ENCODE results near the gene AFF3.
"Not testable (repeated sequence)": the region's sequence is repeated elsewhere in the genome, so short reads cannot be mapped to it uniquely, and the experiment has no call there.

Gene AFF3

GRCh38 chr2:99940963-99941362 lies 201.4 kb downstream of the AFF3 start:
- in situ Hi-C loops (cut with MboI; ENCODE audit: low sequenced_read_pairs): no loop called here

- in situ Hi-C loops (cut with MboI; ENCODE audit: low sequenced_read_pairs): no loop called here
Measured at GRCh38 chr2:99939135-99939534, 203.3 kb downstream of the AFF3 start.

GRCh38 chr2:99938250-99938649 lies 204.1 kb downstream of the AFF3 start:
- in situ Hi-C loops (cut with MboI; ENCODE audit: low sequenced_read_pairs): no loop called here

DNA sequence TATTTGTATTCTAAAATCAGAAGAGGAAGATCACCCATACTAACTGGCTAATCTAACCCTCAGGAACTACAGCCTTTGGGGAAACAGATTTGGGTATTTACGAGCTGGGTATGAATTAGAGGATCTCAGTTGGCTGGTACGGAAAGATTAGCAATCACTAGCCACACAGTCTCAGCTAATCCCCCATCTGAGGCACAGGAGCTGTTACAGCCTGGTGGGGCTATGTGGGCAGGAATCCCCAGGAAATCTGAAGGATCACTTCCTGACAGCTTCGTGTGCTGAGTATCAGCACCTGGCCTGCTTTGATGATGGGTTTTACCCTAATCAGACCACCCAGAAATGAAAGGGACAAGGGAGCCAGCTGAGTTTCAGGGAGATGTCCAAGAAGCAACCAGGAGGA lies 206.3 kb downstream of the AFF3 start:
- in situ Hi-C loops (cut with MboI; ENCODE audit: low sequenced_read_pairs): no loop called here

DNA sequence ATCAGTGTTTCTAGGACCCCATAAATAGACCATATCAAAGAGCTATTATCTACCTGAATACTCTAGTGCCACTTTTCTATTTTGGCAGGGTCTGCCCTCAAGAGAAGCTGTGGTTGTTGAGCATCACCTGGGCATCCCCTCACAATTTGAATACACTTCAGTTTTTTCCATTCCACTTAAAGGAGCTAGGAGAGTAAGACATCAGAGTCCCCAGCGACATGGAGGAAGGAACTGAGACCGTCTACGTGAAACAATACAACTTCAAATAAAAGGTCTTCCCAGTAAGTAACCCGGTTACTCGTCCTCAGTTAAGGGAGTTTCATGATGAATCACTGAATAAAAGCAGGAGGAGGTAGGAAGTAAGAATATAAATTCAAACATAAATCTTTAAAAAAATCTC lies 206.7 kb downstream of the AFF3 start:
- in situ Hi-C loops (cut with MboI; ENCODE audit: low sequenced_read_pairs): no loop called here

GRCh38 chr2:99933894-99934650 lies 208.3 kb downstream of the AFF3 start:
- in situ Hi-C loops (cut with MboI; ENCODE audit: low sequenced_read_pairs): no loop called here

GRCh38 chr2:99933491-99933890 lies 208.9 kb downstream of the AFF3 start:
- in situ Hi-C loops (cut with MboI; ENCODE audit: low sequenced_read_pairs): not testable (repeated sequence)

DNA sequence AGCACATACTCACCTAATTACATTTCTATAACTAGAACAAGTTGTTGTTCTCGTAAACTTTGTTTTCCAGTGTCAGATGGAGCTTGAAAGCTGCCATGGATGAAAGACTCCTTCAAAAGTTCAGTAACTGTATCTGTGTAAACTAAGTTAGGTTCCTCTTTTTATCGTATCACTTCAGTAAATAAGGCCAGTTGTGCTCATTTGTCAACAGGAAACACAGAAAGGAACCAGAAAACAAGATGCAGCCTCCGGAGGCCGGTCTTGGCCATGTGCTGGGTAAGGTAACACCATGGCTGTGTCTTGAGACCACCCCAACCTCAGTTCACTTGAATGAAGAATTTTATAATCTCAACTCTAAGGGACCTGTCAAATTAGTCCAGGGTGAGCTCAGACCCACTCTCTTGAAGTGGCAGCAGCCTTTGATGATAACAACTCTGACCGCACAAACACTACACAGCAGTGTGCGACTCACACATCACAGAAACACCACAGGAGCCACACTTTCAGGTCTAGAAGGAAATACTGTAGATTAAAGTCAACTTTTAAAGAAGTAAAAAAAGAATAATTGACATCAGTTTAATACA lies 213.8 kb downstream of the AFF3 start:
- in situ Hi-C loops (cut with MboI; ENCODE audit: low sequenced_read_pairs): no loop called here

- in situ Hi-C loops (cut with MboI; ENCODE audit: low sequenced_read_pairs): not testable (repeated sequence)
Measured at GRCh38 chr2:99927690-99928207, 214.6 kb downstream of the AFF3 start.

DNA sequence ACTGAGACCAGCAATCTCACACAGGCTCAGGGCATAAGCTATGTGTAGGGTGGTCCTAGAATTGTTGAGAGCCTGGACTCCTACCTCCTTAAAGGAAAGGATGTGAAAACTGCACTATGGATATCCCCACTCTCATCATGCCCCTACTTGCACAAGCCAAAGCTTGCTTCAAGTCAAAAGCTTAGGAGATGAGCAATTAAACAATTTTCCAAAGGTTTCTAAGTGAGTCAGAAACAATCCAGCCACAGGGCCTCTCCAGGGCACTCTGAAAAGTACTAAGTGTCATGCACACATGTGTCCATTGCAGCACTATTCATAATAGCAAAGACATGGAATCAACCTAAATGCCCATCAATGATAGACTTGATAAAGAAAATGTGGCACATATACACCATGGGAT lies 215.4 kb downstream of the AFF3 start:
- in situ Hi-C loops (cut with MboI; ENCODE audit: low sequenced_read_pairs): no loop called here

DNA sequence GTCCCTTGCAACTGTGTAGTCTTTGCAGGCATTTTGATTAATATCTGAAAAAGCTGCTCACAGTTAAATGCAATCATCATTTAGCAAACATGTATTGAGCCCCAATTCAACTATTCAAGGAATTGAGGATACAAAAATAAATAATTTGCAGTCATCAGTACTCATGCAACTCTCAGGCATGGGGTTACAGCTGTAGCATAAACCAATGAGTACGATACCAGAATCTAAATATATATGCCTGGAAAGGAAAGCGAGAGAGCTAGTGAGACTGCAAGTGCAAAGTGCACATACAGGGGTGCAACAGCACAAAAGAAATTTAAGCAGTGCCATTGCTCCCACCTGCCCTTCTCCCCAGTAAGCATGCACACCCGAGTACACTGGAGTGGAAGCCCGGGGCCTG lies 216.4 kb downstream of the AFF3 start:
- in situ Hi-C loops (cut with MboI; ENCODE audit: low sequenced_read_pairs): no loop called here

- in situ Hi-C loops (cut with MboI; ENCODE audit: low sequenced_read_pairs): no loop called here
Measured at GRCh38 chr2:99922664-99923063, 219.7 kb downstream of the AFF3 start.

DNA sequence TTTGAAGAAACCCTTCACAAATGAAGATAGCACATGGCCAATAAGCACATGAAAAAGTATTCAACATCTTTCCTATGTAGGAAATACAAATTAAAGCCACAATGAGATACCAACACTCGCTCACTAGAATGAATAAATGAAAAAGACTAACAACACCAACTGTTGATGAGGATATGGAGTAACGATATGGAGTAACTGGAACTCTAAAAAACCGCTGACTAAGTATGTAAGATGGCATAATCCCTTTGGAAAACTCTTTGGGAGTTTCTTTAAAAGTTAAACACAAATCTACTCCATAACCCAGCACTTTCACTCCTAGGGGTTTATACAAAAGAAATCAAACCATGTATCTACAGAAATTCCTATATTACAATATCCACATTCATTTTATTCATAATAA lies 220.5 kb downstream of the AFF3 start:
- in situ Hi-C loops (cut with MboI; ENCODE audit: low sequenced_read_pairs): no loop called here

DNA sequence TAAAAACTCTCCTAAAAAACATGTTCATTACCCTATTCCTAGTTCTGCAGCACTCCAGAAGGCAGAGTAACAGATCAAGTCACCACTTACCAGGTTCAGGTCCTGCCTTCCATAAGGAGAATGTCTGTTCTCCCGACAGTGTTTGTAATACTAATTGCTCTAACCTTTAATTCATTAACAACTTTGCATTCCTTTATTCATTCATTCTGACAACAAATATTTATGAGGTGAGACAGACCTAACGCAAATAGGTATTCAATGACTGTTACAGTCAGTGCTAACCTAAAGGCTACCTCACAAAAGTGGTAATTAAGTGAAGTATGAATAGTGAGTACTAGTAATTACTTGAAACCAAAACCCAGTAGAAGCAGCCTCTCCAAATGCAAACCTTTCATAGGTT lies 224.0 kb downstream of the AFF3 start:
- in situ Hi-C loops (cut with MboI; ENCODE audit: low sequenced_read_pairs): no loop called here

GRCh38 chr2:99915108-99915675 lies 227.2 kb downstream of the AFF3 start:
- in situ Hi-C loops (cut with MboI; ENCODE audit: low sequenced_read_pairs): no loop called here

GRCh38 chr2:99911736-99912135 lies 230.7 kb downstream of the AFF3 start:
- in situ Hi-C loops (cut with MboI; ENCODE audit: low sequenced_read_pairs): no loop called here

GRCh38 chr2:99910902-99911301 lies 231.5 kb downstream of the AFF3 start:
- in situ Hi-C loops (cut with MboI; ENCODE audit: low sequenced_read_pairs): no loop called here

DNA sequence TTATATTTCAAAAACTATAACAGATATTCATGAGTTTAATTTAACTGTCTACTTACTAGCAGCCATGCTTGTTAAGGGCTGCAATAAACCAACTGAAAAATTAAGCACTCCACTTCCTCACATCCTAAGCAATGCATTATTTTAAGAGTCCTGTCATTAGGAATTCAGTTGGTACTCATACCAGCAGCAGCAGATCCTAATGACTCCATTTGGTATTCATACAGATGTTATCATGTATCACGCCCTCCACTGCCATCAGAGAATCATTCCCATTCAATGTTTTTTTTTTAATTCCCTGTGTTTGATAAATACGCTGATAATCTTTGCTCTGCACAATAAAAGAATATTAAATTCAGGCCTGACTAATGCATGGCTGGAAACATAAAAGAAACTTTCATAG lies 236.8 kb downstream of the AFF3 start:
- in situ Hi-C loops (cut with MboI; ENCODE audit: low sequenced_read_pairs): no loop called here

GRCh38 chr2:99905025-99905424 lies 237.4 kb downstream of the AFF3 start:
- in situ Hi-C loops (cut with MboI; ENCODE audit: low sequenced_read_pairs): no loop called here

DNA sequence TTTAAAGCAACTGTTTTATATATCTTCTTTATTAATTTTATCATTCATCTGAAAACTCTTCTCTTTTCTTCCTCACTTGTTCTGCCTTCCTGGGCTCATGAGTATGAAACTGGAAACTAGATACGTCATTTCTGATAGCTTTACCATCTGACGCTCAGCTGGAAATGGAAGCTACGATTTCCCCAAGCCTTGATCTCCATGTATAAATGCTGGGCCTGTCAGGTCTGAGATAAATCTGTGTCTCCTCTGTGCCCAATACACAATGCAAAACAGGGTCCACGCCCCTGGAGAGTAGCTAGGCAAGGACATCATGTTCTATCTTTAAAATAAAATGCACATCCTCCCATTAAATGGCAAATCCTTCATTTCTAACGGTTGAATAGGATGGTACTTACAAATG lies 238.4 kb downstream of the AFF3 start:
- in situ Hi-C loops (cut with MboI; ENCODE audit: low sequenced_read_pairs): no loop called here

DNA sequence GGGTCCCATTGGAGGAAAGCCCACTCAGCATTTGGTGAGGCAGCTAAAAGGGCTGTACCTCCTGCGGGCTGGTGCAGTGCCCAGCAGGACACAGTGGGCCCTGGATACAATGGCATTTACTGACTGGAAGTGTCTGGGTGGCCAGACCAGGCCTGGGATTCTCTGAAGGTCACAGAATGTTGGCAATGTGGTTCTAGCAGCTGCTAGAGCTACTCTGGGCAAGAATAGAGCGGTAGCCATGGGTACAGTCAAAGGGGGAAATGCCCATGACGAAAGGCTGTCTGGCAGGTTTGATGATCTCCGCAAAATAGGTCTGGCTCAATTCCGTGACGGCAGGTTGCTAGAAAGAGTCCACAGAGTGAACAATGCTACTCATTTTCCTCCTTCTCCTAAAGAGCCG lies 241.8 kb downstream of the AFF3 start:
- in situ Hi-C loops (cut with MboI; ENCODE audit: low sequenced_read_pairs): no loop called here

- in situ Hi-C loops (cut with MboI; ENCODE audit: low sequenced_read_pairs): no loop called here
Measured at GRCh38 chr2:99899882-99900281, 242.5 kb downstream of the AFF3 start.

Measured in hTERT RPE-1 (cell line).